Stimulated activated CD4-positive, alpha-beta T cell treated with anti-CD3 and anti-CD28 coated beads, Interleukin-4, amount 100 ng/mL, for 4 hours (primary cell): ENCODE measurements around the gene OR52R1.
"Not testable (repeated sequence)": the region's sequence is repeated elsewhere in the genome, so short reads cannot be mapped to it uniquely, and the experiment has no call there.

ENCODE experiments used
- DNase-seq, 2 experiments: peaks; one replicate each; pipeline ENCODE4 v3.0.0-alpha.2; 2020

Gene OR52R1

GRCh38 chr11:4804280-4804679 is at the start of gene OR52R1:
Gene OR52R1 (minus strand): TSS chr11:4804380. CDS start chr11:4804380, 0 bp downstream.
- DNase-seq = no peak

- DNase-seq = no peak
These were observed 46.9 kb upstream of the OR52R1 start for GRCh38 chr11:4851033-4851432.

GRCh38 chr11:4848908-4849532 is 44.8 kb upstream of the OR52R1 start, which contains the start of gene OR51S1:
Gene OR51S1 (minus strand): TSS chr11:4849208. CDS start chr11:4849208, 0 bp downstream.
- DNase-seq = no peak

- DNase-seq = no peak
These were observed 35.8 kb upstream of the OR52R1 start for GRCh38 chr11:4839851-4840549.

- no peak for DNase-seq
These were observed 26.7 kb upstream of the OR52R1 start for GRCh38 chr11:4830909-4831308.

- DNase-seq = no peak
These were observed 26.2 kb upstream of the OR52R1 start for GRCh38 chr11:4830346-4830745.

GRCh38 chr11:4826425-4826824 is 22.2 kb upstream of the OR52R1 start:
- no peak for DNase-seq

GRCh38 chr11:4825132-4825531 is 21.0 kb upstream of the OR52R1 start:
- DNase-seq = no peak

- no peak for DNase-seq
These were observed 16.8 kb upstream of the OR52R1 start, which contains the start of gene OR51F2 for GRCh38 chr11:4821021-4821420. Gene OR51F2 (plus strand): TSS chr11:4821321. CDS start chr11:4821422, 101 bp downstream.

GRCh38 chr11:4809246-4809645 is 5.1 kb upstream of the OR52R1 start:
- DNase-seq = no peak

- DNase-seq = no peak
These were observed 4.3 kb upstream of the OR52R1 start for GRCh38 chr11:4808476-4808875.

GRCh38 chr11:4801316-4801715 is 2.9 kb downstream of the OR52R1 start:
- DNase-seq = not testable (repeated sequence)

- no peak for DNase-seq
These were observed 5.6 kb downstream of the OR52R1 start for GRCh38 chr11:4798427-4799183.

GRCh38 chr11:4797206-4797605 is 7.0 kb downstream of the OR52R1 start:
- DNase-seq = no peak

GRCh38 chr11:4782454-4782853 is 21.7 kb downstream of the OR52R1 start:
- DNase-seq = no peak

GRCh38 chr11:4769838-4770237 is 34.3 kb downstream of the OR52R1 start, which contains the start of gene OR51F1:
Gene OR51F1 (minus strand): TSS chr11:4769938. CDS start chr11:4769938, 0 bp downstream.
- no peak for DNase-seq

- no peak for DNase-seq
These were observed 36.1 kb downstream of the OR52R1 start for GRCh38 chr11:4768094-4768493.

- no peak for DNase-seq
These were observed 37.6 kb downstream of the OR52R1 start for GRCh38 chr11:4766420-4767043.

- no peak for DNase-seq
These were observed 41.1 kb downstream of the OR52R1 start for GRCh38 chr11:4763096-4763495.
